COR-L47 (cell line): Measurements from ENCODE around the gene BCL7B.
"Not testable (repeated sequence)": the region's sequence is repeated elsewhere in the genome, so short reads cannot be mapped to it uniquely, and the experiment has no call there.

Experiments
- DNase-seq: peaks from one replicate; lab custom pipeline; 2025; lab: John Stamatoyannopoulos, UW

The BCL7B gene

DNA sequence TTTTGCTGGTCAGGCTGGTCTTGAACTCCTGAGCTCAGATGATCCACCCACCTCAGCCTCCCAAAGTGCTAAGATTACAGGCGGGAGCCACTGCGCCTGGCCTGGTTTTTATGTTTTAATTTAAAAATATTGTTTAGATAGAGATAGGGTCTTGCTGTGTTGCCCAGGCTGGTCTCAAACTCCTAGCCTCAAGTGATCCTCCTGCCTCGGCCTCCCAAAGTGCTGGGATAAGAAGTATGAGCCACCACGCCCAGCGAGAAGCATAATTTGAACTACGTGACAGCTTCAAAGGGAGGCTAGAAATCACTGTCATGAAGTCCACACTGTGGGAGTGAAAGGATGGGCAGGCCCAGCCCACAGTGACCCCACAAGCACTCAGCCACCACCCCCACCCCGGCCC is 21.6 kb downstream of the BCL7B start:
- not testable (repeated sequence) for DNase-seq

DNA sequence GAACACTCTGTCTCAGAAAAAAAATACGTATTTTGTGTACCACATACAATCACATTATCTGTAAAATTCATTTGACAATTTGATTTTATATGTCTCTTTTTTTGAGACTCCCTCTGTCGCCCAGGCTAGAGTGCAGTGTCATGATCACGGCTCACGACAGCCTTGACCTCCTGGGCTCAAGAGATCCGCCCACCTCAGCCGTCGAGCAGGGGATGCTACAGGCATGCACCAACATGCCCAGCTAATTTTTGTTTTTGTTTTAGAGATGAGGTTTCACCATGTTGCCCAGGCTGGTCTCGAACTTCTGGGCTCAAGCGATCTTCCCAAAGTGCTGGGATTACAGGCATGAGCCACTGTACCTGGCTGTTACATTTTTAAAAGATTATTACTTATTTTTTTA is 23.7 kb downstream of the BCL7B start:
- no peak for DNase-seq

DNA sequence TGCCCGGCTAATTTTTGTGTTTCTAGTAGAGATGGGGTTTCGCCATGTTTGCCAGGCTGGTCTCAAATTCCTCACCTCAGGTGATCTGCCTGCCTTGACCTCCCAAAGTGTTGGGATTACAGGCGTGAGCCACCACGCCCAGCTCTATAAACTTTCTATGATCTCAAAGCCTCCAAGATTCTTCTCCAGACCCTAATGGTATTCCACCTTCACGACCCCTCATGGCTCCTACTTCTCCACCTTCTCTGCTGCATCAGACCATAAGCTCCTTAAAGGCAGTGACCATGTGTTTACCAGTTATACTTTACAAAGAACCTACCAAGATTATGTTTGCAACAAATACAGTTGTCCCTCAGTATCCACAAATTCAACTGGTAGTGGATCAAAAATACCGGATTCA is 25.3 kb downstream of the BCL7B start:
- DNase-seq = no peak

- DNase-seq = no peak
Observed at GRCh38 chr7:73530800-73531199, 26.7 kb downstream of the BCL7B start.

GRCh38 chr7:73526896-73527821 is 30.3 kb downstream of the BCL7B start:
- DNase-seq = peak; percentile 20

- not testable (repeated sequence) for DNase-seq
Observed at GRCh38 chr7:73526158-73526494, 31.4 kb downstream of the BCL7B start.

DNA sequence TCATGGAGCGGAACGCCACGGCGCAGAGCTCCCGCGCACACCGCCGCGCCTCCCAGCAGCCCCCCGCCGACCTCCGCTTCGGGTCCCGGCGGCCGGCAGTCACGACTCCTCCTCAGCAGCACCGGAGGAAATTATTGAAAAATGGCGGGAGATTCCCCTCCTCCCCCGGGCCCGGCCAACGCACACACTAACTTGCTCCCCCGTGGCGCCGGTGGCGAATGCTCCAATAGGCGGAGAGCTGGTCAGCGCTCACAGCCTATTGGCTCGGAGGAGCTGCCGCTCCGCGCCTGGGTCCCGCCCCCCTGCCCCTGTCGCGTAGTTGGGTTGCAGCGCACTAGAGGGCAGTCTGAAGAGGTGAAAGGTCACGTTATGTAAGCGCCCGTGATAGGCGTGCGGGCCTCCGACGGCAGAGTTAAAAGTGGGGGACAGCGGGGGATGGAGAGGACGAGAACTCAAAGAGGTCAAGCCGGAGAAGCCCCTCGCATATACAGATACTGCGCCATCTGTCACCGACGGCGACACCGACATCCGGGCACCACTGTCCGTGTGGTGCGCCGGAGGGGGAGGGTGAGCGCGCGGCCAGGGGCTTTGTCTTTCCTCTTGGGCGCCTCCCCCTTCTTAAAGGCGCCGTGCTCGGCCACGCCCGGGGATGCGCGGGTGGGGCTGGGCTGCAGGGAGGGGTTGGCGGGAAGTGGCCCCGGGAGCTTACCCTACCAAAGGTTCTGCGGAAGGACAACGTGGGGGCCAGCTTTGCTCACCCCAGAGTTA is 35.2 kb downstream of the BCL7B start, which contains the start of gene BAZ1B:
BAZ1B (minus strand) TSS at position 189 of the 768 bp plus-strand sequence. CDS start 360 bp downstream, outside the sequence.
- DNase-seq = peak; percentile 99

GRCh38 chr7:73521636-73522104 is 35.8 kb downstream of the BCL7B start:
- peak; percentile 75 for DNase-seq

DNA sequence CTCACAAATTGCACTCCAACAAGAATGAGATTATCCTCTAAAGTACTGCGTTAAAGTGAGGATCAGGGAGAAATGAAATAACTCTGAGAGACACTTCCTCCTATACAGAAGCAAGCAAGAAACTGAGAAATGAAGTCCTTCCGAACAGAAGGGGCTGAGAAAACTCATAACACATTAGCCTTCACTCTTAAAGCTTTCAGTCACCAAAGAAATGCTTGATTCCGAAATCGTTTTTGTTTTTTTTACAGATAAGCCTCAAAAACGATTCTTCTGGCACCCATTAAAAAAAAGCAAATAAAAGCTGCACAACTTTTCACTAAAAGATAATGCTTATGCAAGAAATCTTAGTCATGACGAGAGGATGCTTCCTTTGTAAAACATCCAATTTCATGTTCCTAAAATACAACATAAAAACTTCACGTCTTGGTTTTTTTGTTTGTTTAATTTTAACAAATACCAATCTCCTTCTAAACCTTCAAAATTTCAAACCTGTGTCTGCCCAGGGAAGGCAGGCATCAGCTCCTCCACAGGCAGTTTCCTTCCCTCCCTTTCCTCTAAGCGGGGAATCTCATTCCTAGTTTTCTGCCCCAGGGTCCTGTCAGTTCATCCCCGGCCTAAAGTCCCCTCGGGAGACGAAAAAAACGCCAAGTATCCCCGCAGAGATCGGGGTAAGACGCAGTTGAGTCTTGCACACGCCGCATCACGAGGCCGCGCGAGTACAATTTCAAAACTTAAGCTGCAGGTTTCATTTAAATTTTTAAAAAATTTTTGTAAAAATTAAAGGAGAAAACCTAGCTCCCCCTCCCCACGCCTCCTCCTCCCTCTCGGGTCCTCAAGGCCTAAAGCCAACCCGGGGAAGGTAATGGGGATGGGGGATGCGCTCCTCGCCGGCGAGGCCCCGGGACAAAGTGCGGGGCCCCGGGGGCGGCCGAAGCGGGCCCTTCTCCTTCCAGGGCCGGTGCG is 36.5 kb downstream of the BCL7B start:
- peak; percentile 14 for DNase-seq

GRCh38 chr7:73519867-73520672 is 37.4 kb downstream of the BCL7B start:
- DNase-seq = peak; percentile 9

GRCh38 chr7:73518470-73518869 is 39.0 kb downstream of the BCL7B start:
- DNase-seq = no peak

GRCh38 chr7:73517241-73517995 is 40.1 kb downstream of the BCL7B start:
- DNase-seq = no peak

DNA sequence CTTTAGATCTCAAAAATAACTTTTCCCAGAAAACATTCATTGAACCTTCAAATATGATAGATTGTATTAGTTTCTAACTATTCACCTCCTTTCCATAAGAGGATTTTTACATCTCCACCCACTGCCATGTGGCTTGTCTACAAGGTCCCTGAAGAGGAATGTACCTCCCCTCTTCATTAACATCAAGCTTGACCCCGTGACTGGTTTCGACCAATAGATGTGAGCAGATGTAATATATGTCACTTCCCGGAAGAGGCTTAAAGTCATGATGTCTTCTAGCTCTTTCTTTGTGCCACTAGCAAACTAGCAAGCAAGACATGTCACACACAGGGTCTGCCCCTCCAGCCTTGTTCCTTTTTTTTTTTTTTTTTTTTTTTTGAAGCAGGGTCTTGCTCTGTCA is 42.3 kb downstream of the BCL7B start:
- DNase-seq = no peak

GRCh38 chr7:73512018-73512780 is 45.3 kb downstream of the BCL7B start:
- DNase-seq = no peak

GRCh38 chr7:73509463-73509862 is 48.0 kb downstream of the BCL7B start:
- no peak for DNase-seq

- DNase-seq = no peak
Observed at GRCh38 chr7:73507556-73507955, 49.9 kb downstream of the BCL7B start.

GRCh38 chr7:73504920-73505319 is 52.6 kb downstream of the BCL7B start:
- no peak for DNase-seq

DNA sequence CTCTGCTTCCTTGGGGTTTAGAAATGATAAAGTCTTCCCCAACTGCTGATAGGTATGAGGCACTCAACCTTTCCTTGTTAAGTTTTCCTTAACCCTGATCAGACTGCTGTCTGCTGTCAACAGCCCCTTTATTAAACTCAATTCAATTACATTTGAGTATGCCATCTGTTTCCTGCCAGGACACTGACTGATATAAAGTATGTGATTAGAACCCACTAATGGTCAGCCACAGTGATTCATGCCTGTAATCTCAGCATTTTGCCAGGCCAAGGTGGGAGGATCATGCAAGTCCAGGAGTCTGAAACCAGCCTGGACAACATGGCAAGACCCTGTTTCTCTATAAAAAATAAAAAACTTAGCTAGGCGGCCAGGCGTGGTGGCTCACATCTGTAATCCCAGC is 53.5 kb downstream of the BCL7B start:
- DNase-seq = no peak

DNA sequence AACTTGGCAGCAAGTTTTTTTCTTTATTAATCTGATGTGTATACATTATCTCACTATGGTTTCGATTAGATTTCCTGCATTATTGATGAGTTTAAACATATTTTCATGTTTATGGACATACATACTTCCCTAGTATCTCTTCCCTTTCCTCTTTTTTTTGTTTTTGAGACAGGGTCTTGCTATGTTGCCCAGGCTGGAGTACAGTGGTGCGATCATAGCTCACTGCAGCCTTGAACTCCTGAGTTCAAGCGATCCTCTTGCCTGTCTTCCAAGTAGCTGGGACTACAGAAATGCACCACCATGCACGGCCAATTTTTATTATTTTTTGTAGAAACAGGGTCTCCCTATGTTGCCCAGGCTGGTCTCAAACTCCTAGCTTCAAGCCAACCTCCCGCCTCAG is 54.3 kb downstream of the BCL7B start:
- DNase-seq = no peak
